ENCODE data around the gene SAXO1.
A peak's percentile ranks its signal among the peaks of the same experiment; 100 is the strongest.

SAXO1 gene, protein sequence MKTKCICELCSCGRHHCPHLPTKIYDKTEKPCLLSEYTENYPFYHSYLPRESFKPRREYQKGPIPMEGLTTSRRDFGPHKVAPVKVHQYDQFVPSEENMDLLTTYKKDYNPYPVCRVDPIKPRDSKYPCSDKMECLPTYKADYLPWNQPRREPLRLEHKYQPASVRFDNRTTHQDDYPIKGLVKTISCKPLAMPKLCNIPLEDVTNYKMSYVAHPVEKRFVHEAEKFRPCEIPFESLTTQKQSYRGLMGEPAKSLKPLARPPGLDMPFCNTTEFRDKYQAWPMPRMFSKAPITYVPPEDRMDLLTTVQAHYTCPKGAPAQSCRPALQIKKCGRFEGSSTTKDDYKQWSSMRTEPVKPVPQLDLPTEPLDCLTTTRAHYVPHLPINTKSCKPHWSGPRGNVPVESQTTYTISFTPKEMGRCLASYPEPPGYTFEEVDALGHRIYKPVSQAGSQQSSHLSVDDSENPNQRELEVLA

DNA sequence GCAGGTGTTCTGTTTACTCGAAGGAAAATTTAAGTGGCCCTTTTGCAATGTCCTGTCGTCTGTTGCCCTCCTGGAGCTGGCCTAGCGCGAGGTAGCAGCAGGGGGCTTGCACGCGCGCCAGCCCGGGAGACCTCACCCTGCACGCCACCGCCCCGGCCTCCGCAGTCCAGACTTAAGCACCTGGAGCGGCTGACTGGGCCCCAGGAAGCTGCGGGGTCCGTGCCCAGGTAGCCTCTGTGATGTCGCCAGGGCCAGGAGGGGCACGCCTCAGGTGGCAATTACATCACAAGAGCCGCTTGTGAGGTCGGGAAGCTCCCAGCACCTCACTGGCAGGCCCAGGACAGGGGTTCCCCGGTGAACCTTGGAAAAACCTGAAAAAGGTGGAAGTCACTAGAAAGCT lies at the start of gene SAXO1:
Gene SAXO1 (minus strand): TSS at position 195 of the 400 bp plus-strand sequence. CDS start 301 bp downstream, outside the sequence.
- TF ChIP-seq CTCF (conservative IDR thresholded peaks at IDR 0.05): no peak
- peak within 1 kb of the TSS; percentile 29 for H3K27ac ChIP-seq

GRCh38 chr9:19074836-19075235 lies 41.8 kb upstream of the SAXO1 start:
- no peak overlapping the region for H3K27ac ChIP-seq
- no peak for TF ChIP-seq CTCF (conservative IDR thresholded peaks at IDR 0.05)

DNA sequence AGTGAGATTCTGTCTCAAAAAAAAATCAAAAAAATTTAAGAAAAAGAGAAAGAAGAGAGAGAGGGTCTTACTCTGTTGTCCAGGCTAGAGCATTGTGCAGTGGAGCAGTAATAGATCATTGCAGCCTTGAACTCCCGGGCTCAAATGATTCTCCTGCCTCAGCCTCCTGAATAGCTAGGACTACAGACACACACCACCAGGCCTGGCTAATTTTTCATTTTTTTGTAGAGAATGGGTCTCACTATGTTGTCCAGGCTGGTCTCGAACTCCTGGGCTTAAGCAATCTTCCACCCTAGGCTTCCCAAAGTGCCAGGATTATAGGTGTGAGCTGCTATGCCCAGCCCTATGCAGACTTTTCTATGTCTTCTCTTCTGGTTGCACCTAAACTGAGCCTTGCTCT lies 41.2 kb upstream of the SAXO1 start:
- no peak for TF ChIP-seq CTCF (conservative IDR thresholded peaks at IDR 0.05)

GRCh38 chr9:19057033-19057432 lies 24.0 kb upstream of the SAXO1 start:
- no peak overlapping the region for H3K27ac ChIP-seq
- TF ChIP-seq CTCF (conservative IDR thresholded peaks at IDR 0.05): no peak

More for the DNA sequence above, 41.2 kb upstream of the SAXO1 start:
- no peak overlapping the region for H3K27ac ChIP-seq

DNA sequence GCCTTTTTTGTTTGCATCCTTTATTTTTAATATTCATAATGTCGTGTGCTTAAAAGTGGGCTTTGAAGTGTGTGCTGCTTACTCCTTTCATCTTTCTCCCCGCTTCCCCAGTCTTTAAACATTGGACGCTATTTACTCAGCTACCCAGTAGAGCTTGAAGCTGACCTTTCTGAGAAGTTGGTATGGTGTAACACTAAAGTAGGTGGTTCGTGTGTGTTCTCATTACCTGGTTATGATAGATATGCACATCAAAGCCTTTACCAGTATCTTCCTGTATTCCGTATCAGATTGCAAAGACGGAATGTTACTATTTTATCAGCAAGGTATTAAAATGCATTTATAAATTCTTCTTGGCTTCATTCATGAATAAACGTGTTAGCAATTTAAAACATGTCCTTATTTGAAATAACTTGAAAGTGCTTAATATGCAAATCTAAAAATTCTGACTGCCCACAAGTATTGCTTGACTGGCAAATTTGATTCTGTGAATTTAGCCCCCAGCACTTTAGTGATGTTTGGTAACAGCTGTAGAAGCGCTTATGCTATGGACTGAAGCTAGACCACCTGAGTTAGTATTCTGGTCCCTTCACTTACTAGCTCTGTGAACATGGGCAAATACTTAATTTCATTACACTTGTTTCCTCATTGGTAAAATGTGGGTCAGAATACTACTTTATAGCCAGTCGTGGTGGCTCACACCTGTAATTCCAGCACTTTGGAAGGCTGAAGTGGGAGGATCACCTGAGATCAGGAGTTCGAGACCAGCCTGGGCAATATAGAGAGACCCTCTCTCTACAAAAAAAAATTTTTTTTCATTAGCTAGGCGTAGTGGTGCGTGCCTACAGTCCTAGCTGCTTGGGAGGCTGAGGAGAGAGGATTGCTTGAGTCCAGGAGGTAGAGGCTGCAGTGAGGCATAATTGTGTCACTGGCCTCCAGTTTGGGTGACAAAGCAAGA lies 17.9 kb upstream of the SAXO1 start:
- no peak for TF ChIP-seq CTCF (conservative IDR thresholded peaks at IDR 0.05)
- H3K27ac ChIP-seq: peak overlapping the region; percentile 98

GRCh38 chr9:19049917-19050636 lies 17.1 kb upstream of the SAXO1 start:
- no peak for TF ChIP-seq CTCF (conservative IDR thresholded peaks at IDR 0.05)
- H3K27ac ChIP-seq: peak overlapping the region; percentile 98

Data from VCaP (cell line).